Urinary bladder (tissue), 4 donors: Measurements from ENCODE around the gene AGBL3. TPM values are rescaled to one million over a fixed set of nuclear protein-coding genes. Genes with fewer than 3 reads are reported as not detected.
"Not testable (repeated sequence)": the region's sequence is repeated elsewhere in the genome, so short reads cannot be mapped to it uniquely, and the experiment has no call there.

ENCODE experiments used
- DNase-seq: peaks from one replicate; pipeline ENCODE4 v3.0.0-alpha.2; 2015; ENCODE audit errors: extremely low spot score
- H3K27ac ChIP-seq: one replicate; pipeline ENCODE4 v1.5.1; 2013; ENCODE audit warnings: low read depth, mild to moderate bottlenecking, moderate library complexity
- H3K36me3 ChIP-seq: one replicate; pipeline ENCODE4 v1.6.1; 2013; ENCODE audit warnings: mild to moderate bottlenecking, moderate library complexity; ENCODE audit not compliant: insufficient read depth
- H3K4me1 ChIP-seq: one replicate; pipeline ENCODE4 v1.6.1; 2013; ENCODE audit warnings: mild to moderate bottlenecking, moderate library complexity; ENCODE audit not compliant: insufficient read depth
- H3K4me3 ChIP-seq: one replicate; pipeline ENCODE4 v1.5.1; 2013; ENCODE audit warnings: low read depth, low read length
- WGBS: extraction: QIAGEN DNeasy Blood & Tissue Kit; methylation state at CpG from one replicate; pipeline ENCODE4 v1.1.7; 2013; 5-methylcytosine and 5-hydroxymethylcytosine counted together
- polyA plus RNA-seq: library from polyadenylated mRNA; stranded (reverse); fragments of 200-250 nt; gene quantifications from one replicate; pipeline ENCODE4 v1.2.3, GENCODE V29; 2013
- total RNA-seq: library from RNA; depleted of rRNA; stranded (reverse); fragments of >200 nt; gene quantifications from one replicate; pipeline ENCODE4 v1.2.3, GENCODE V29; 2014
- donor health status: healthy with polysubstance abuse.
- donor health status: healthy.

Gene AGBL3
- total and polyA plus RNA-seq, 2 donors: 1.4 to 7.8 TPM

- H3K4me3 ChIP-seq: no peak overlapping the region
- no peak overlapping the region for H3K27ac ChIP-seq
- no peak for DNase-seq
- WGBS: 50% methylated on average over 4 of the region's 4 CpGs
- H3K4me1 ChIP-seq: no peaks in the 10 kb centered on the region
- no peaks in the 10 kb centered on the region for H3K36me3 ChIP-seq
Observed at GRCh38 chr7:134948246-134948645, 38.1 kb upstream of the AGBL3 start.

- no peak for DNase-seq
- WGBS: 76% methylated on average over 1 of the region's 1 CpG
- Histone ChIP-seq H3K4me3 (no peak overlapping the region), H3K4me1 (no peaks in the 10 kb centered on the region), H3K36me3 (no peaks in the 10 kb centered on the region), H3K27ac (no peak overlapping the region)
Observed at GRCh38 chr7:134948736-134949135, 37.6 kb upstream of the AGBL3 start.

GRCh38 chr7:134949171-134949570, 37.1 kb upstream of the AGBL3 start:
- Histone ChIP-seq H3K27ac (no peak overlapping the region), H3K36me3 (no peaks in the 10 kb centered on the region), H3K4me3 (no peak overlapping the region), H3K4me1 (no peaks in the 10 kb centered on the region)
- no peak for DNase-seq
- 66% methylated on average over 3 of the region's 3 CpGs for WGBS

GRCh38 chr7:134954197-134955082, 31.9 kb upstream of the AGBL3 start:
- no peaks in the 10 kb centered on the region for H3K36me3 ChIP-seq
- no peak overlapping the region for H3K4me3 ChIP-seq
- no peak overlapping the region for H3K27ac ChIP-seq
- H3K4me1 ChIP-seq: no peaks in the 10 kb centered on the region
- WGBS: 58% methylated on average over 9 of the region's 9 CpGs
- DNase-seq: no peak

- 93% methylated on average over 3 of the region's 3 CpGs for WGBS
- Histone ChIP-seq H3K27ac (no peak overlapping the region), H3K4me1 (no peaks in the 10 kb centered on the region), H3K36me3 (peaks cover 5% of the 10 kb centered on the region), H3K4me3 (no peak overlapping the region)
- DNase-seq: no peak
Observed at GRCh38 chr7:134957005-134957404, 29.3 kb upstream of the AGBL3 start.

- DNase-seq: no peak
- H3K27ac ChIP-seq: no peak overlapping the region
- 89% methylated on average over 5 of the region's 5 CpGs for WGBS
- peaks cover 5% of the 10 kb centered on the region for H3K36me3 ChIP-seq
- H3K4me1 ChIP-seq: no peaks in the 10 kb centered on the region
- H3K4me3 ChIP-seq: no peak overlapping the region
Observed at GRCh38 chr7:134959810-134960209, 26.5 kb upstream of the AGBL3 start.

- Histone ChIP-seq H3K27ac (no peak overlapping the region), H3K36me3 (peaks cover 5% of the 10 kb centered on the region)
Observed at GRCh38 chr7:134962270-134962780, 24.0 kb upstream of the AGBL3 start.

GRCh38 chr7:134963036-134963435, 23.3 kb upstream of the AGBL3 start:
- no peaks in the 10 kb centered on the region for H3K4me1 ChIP-seq
- peaks cover 5% of the 10 kb centered on the region for H3K36me3 ChIP-seq
- no peak overlapping the region for H3K4me3 ChIP-seq
- no peak for DNase-seq
- H3K27ac ChIP-seq: no peak overlapping the region
- 31% methylated on average over 4 of the region's 4 CpGs for WGBS

More at GRCh38 chr7:134962270-134962780, 24.0 kb upstream of the AGBL3 start:
- DNase-seq: no peak
- H3K4me1 ChIP-seq: no peaks in the 10 kb centered on the region
- no peak overlapping the region for H3K4me3 ChIP-seq

GRCh38 chr7:134966691-134967090, 19.6 kb upstream of the AGBL3 start:
- Histone ChIP-seq H3K36me3 (no peaks in the 10 kb centered on the region), H3K4me1 (no peaks in the 10 kb centered on the region), H3K27ac (no peak overlapping the region), H3K4me3 (no peak overlapping the region)
- WGBS: 75% methylated on average over 3 of the region's 3 CpGs
- no peak for DNase-seq

GRCh38 chr7:134968110-134968509, 18.2 kb upstream of the AGBL3 start:
- H3K4me1 ChIP-seq: no peaks in the 10 kb centered on the region
- H3K27ac ChIP-seq: no peak overlapping the region

GRCh38 chr7:134981645-134982044, 4.7 kb upstream of the AGBL3 start:
- not testable (repeated sequence) for H3K36me3 ChIP-seq, DNase-seq, H3K4me1 ChIP-seq, H3K4me3 ChIP-seq, H3K27ac ChIP-seq
- WGBS: 96% methylated on average over 3 of the region's 3 CpGs

More at GRCh38 chr7:134968110-134968509, 18.2 kb upstream of the AGBL3 start:
- 74% methylated on average over 4 of the region's 4 CpGs for WGBS
- Histone ChIP-seq H3K4me3 (no peak overlapping the region), H3K36me3 (no peaks in the 10 kb centered on the region)
- DNase-seq: no peak

- peak overlapping the region; percentile 54 for H3K4me3 ChIP-seq
- peak overlapping the region; percentile 83 for H3K27ac ChIP-seq
- H3K36me3 ChIP-seq: no peaks in the 10 kb centered on the region
- no peak for DNase-seq
- WGBS: 40% methylated on average over 8 of the region's 8 CpGs
- H3K4me1 ChIP-seq: no peaks in the 10 kb centered on the region
Observed at GRCh38 chr7:134985894-134986362, 380 bp upstream of the AGBL3 start.

- Histone ChIP-seq H3K27ac (no peak overlapping the region), H3K4me1 (no peaks in the 10 kb centered on the region), H3K4me3 (no peak overlapping the region), H3K36me3 (no peaks in the 10 kb centered on the region)
- DNase-seq: no peak
- 81% methylated on average over 5 of the region's 5 CpGs for WGBS
Observed at GRCh38 chr7:134988161-134988560, 1.9 kb downstream of the AGBL3 start.
